Psoas muscle (tissue), 8 donors: ENCODE results near the gene GIPC2. TPM values are rescaled to one million over a fixed set of nuclear protein-coding genes. Genes with fewer than 3 reads are reported as not detected.
A peak's percentile ranks its signal among the peaks of the same experiment; 100 is the strongest.
"Not testable (repeated sequence)": the region's sequence is repeated elsewhere in the genome, so short reads cannot be mapped to it uniquely, and the experiment has no call there.

Source experiments
- ATAC-seq, 4 donors: fragments of 200-7000 bp; cut with Tn5 transposase; one replicate each; pipeline ENCODE4 v1.9.1; 2020; ENCODE audit warnings: moderate library complexity in 3 of 4, mild to moderate bottlenecking in 2 of 4
- DNase-seq, 2 donors: peaks; one replicate each; pipeline ENCODE4 v3.0.0-alpha.2; 2020
- H3K27ac ChIP-seq: fragments of 200-600 bp; one replicate; pipeline ENCODE4 v1.8.0; 2022
- H3K27me3 ChIP-seq, 3 donors: fragments of 200-600 bp in 1 of 3; one replicate each; pipeline versions ENCODE4 v1.6.1 to v1.8.0; 2013 to 2022; ENCODE audit warnings: low read length in 2 of 3, mild to moderate bottlenecking in 2 of 3, moderate library complexity in 1 of 3; ENCODE audit not compliant: insufficient read depth in 3 of 3
- H3K36me3 ChIP-seq, 2 donors: fragments of 200-600 bp in 1 of 2; one replicate each; pipeline versions ENCODE4 v1.6.1 to v1.8.0; 2013 to 2022; ENCODE audit warnings: low read depth in 1 of 2, mild to moderate bottlenecking in 1 of 2, moderate library complexity in 1 of 2; ENCODE audit not compliant: insufficient read depth in 1 of 2
- H3K4me1 ChIP-seq: fragments of 200-600 bp; one replicate; pipeline ENCODE4 v1.8.0; 2022
- H3K4me3 ChIP-seq: fragments of 200-600 bp; one replicate; pipeline ENCODE4 v1.8.0; 2022; ENCODE audit warnings: mild to moderate bottlenecking
- H3K9me3 ChIP-seq: fragments of 200-600 bp; one replicate; pipeline ENCODE4 v1.8.0; 2022
- CTCF ChIP-seq: fragments of 200-600 bp; IDR thresholded peaks from one replicate; pipeline ENCODE4 v1.8.0; 2022; ENCODE audit warnings: antibody characterized with exemption
- WGBS, 3 donors: extraction: QIAGEN DNeasy Blood & Tissue Kit; methylation state at CpG; one replicate each; pipeline versions ENCODE4 v1.1.6 to v1.1.7; 2013; 5-methylcytosine and 5-hydroxymethylcytosine counted together
- intact Hi-C, 2 donors: fragments of 100-400 bp; cut with DNase I; formaldehyde crosslinking; loops; one replicate each; pipeline versions ENCODE4 v1.11.0 to v1.14.2; 2022
- polyA plus RNA-seq, 3 donors: library from polyadenylated mRNA; stranded (reverse); fragments of 200-250 nt; gene quantifications; one replicate each; pipeline ENCODE4 v1.2.3, GENCODE V29; 2013
- total RNA-seq, 4 donors: library from RNA; stranded (reverse); fragmentation: NEBNext Ultra II Directional in 2 of 4; extraction: Animal tissue kit (Norgen Biotek cat#: 25700) in 2 of 4; gene quantifications; one replicate each; pipeline versions ENCODE4 v1.2.1 to v1.2.4, GENCODE V29; 2021 to 2023
- donor health status: healthy with polysubstance abuse.
- donor health status: DM: no; HTN: no; CAD: no; lungs with moderate emphysema.
- donor health status: Bipolar disorder and iron deficiency.
- donor health status: healthy.
- donor health status: DM: yes; HTN: yes; CAD: no.
- donor health status: DM: no; HTN: no; CAD: no.
- donor health status: DM: no; HTN: no; CAD: no.
- donor health status: DM: yes; HTN: yes; CAD: no.

Gene GIPC2
- total and polyA plus RNA-seq, 7 donors, result 0.68 to 1.6 (median 1.2) TPM

- no peak for ATAC-seq
- Histone ChIP-seq H3K36me3 (no peaks in the 10 kb centered on the region), H3K4me3 (no peak overlapping the region), H3K9me3 (no peaks in the 10 kb centered on the region), H3K27me3 (no peaks in the 10 kb centered on the region), H3K27ac (no peak overlapping the region), H3K4me1 (peaks cover 15% of the 10 kb centered on the region)
- TF ChIP-seq CTCF, result no peak
- 53 to 66% (median 61%) methylated on average over 3 of the region's 3 CpGs for WGBS, 3 donors
- intact Hi-C loops, result no loop called here
- DNase-seq, result no peak
Measured at GRCh38 chr1:78055565-78056132, 9.9 kb downstream of the GIPC2 start.

GRCh38 chr1:78058670-78059069 lies 12.9 kb downstream of the GIPC2 start:
- Histone ChIP-seq H3K27ac (no peak overlapping the region), H3K27me3 (no peaks in the 10 kb centered on the region), H3K9me3 (no peaks in the 10 kb centered on the region), H3K4me1 (peaks cover 14% of the 10 kb centered on the region), H3K36me3 (no peaks in the 10 kb centered on the region), H3K4me3 (no peak overlapping the region)
- intact Hi-C loops, result no loop called here
- no peak for TF ChIP-seq CTCF
- WGBS, 3 donors, result 59 to 73% (median 62%) methylated on average over 4 of the region's 4 CpGs
- no peak for ATAC-seq
- DNase-seq, result no peak

GRCh38 chr1:78060857-78061563 lies 15.2 kb downstream of the GIPC2 start:
- intact Hi-C loops, result loop anchor here in 1 of 2 donors (5.0 kb wide), 1 partner anchor 54 kb away; no protein-coding TSS in a partner anchor
- peak; percentile 6 for TF ChIP-seq CTCF
- Histone ChIP-seq H3K4me3 (no peak overlapping the region), H3K27me3 (no peaks in the 10 kb centered on the region), H3K36me3 (no peaks in the 10 kb centered on the region), H3K4me1 (peaks cover 14% of the 10 kb centered on the region), H3K27ac (peak overlapping the region; percentile 73), H3K9me3 (no peaks in the 10 kb centered on the region)
- 69 to 85% (median 69%) methylated on average over 4 of the region's 4 CpGs for WGBS, 3 donors
- ATAC-seq (peak in 3 of 4 donors; percentile 16 to 24 (median 24)), DNase-seq (no peak)

GRCh38 chr1:78061825-78062523 lies 16.2 kb downstream of the GIPC2 start:
- no peak for TF ChIP-seq CTCF
- intact Hi-C loops, result loop anchor here in 1 of 2 donors (5.0 kb wide), 1 partner anchor 55 kb away; no protein-coding TSS in a partner anchor
- no peak for DNase-seq
- WGBS, 3 donors, result 22 to 28% (median 27%) methylated on average over 2 of the region's 2 CpGs
- H3K4me1 ChIP-seq, result peaks cover 14% of the 10 kb centered on the region
- no peaks in the 10 kb centered on the region for H3K9me3 ChIP-seq
- H3K36me3 ChIP-seq, result no peaks in the 10 kb centered on the region
- no peaks in the 10 kb centered on the region for H3K27me3 ChIP-seq
- peak; percentile 86 to 94 (median 90) for ATAC-seq
- peak overlapping the region; percentile 73 for H3K27ac ChIP-seq
- no peak overlapping the region for H3K4me3 ChIP-seq

- not testable (repeated sequence) for H3K27ac ChIP-seq, H3K36me3 ChIP-seq, H3K4me3 ChIP-seq, ATAC-seq, H3K27me3 ChIP-seq, H3K9me3 ChIP-seq, DNase-seq
- H3K4me1 ChIP-seq, result peaks cover 30% of the 10 kb centered on the region
- WGBS, 3 donors, result 90 to 94% (median 92%) methylated on average over 2 of the region's 2 CpGs
- intact Hi-C loops, result loop anchor here in 1 of 2 donors (5.0 kb wide), 2 partner anchors 37 to 58 kb away; no protein-coding TSS in a partner anchor
Measured at GRCh38 chr1:78064886-78065285, 19.1 kb downstream of the GIPC2 start.
